H9 (cell line): ENCODE results near the gene HLX. TPM values are rescaled to one million over a fixed set of nuclear protein-coding genes. Genes with fewer than 3 reads are reported as not detected.

Experiments
- DNase-seq: peaks from one replicate; pipeline ENCODE4 v3.0.0-alpha.2; 2017
- H2AFZ ChIP-seq: one replicate; pipeline ENCODE4 v1.6.1; 2013; ENCODE audit warnings: mild to moderate bottlenecking, low read length, control low read depth, moderate library complexity
- H2AK5ac ChIP-seq: 2 replicates; pipeline ENCODE4 v1.6.1; 2013; ENCODE audit warnings: low read length, control low read depth, mixed read lengths; ENCODE audit not compliant: insufficient read length
- H2BK120ac ChIP-seq: one replicate; pipeline ENCODE4 v1.6.1; 2013; ENCODE audit warnings: low read depth, mild to moderate bottlenecking, low read length, control low read depth, inconsistent platforms; ENCODE audit not compliant: poor library complexity, severe bottlenecking
- H2BK12ac ChIP-seq: 2 replicates; pipeline ENCODE4 v1.6.1; 2013; ENCODE audit warnings: low read length, control low read depth, mixed read lengths, low read depth; ENCODE audit not compliant: insufficient read length
- H2BK15ac ChIP-seq: 2 replicates; pipeline ENCODE4 v1.6.1; 2013; ENCODE audit warnings: low read depth, low read length, control low read depth
- H2BK20ac ChIP-seq: one replicate; pipeline ENCODE4 v1.6.1; 2013; ENCODE audit warnings: low read depth, mild to moderate bottlenecking, low read length, control low read depth, inconsistent platforms; ENCODE audit not compliant: poor library complexity, severe bottlenecking
- H2BK5ac ChIP-seq: 2 replicates; pipeline ENCODE4 v1.6.1; 2013; ENCODE audit warnings: low read length, control low read depth, mixed read lengths; ENCODE audit not compliant: insufficient read length
- H3K14ac ChIP-seq: 2 replicates; pipeline ENCODE4 v1.6.1; 2013; ENCODE audit warnings: low read length, control low read depth; ENCODE audit not compliant: insufficient read depth
- H3K18ac ChIP-seq: 2 replicates; pipeline ENCODE4 v1.6.1; 2013; ENCODE audit warnings: low read depth, mild to moderate bottlenecking, mixed read lengths, low read length, control low read depth; ENCODE audit not compliant: insufficient read length
- H3K23ac ChIP-seq: 2 replicates; pipeline ENCODE4 v1.6.1; 2013; ENCODE audit warnings: low read length, control low read depth, mixed read lengths, low read depth; ENCODE audit not compliant: insufficient read length
- H3K23me2 ChIP-seq: 2 replicates; pipeline ENCODE4 v1.6.1; 2013; ENCODE audit warnings: low read depth, mild to moderate bottlenecking, mixed read lengths, low read length, control low read depth; ENCODE audit not compliant: insufficient read length, poor library complexity, severe bottlenecking
- H3K27ac ChIP-seq: 2 replicates; pipeline ENCODE4 v1.5.1; 2013; ENCODE audit warnings: low read length, control low read depth, mixed read lengths, low read depth; ENCODE audit not compliant: insufficient read length
- H3K27me3 ChIP-seq: 2 replicates; pipeline ENCODE4 v1.6.1; 2013; ENCODE audit warnings: low read length, control low read depth, inconsistent platforms; ENCODE audit not compliant: insufficient read depth
- H3K4ac ChIP-seq: 2 replicates; pipeline ENCODE4 v1.6.1; 2013; ENCODE audit warnings: low read depth, mild to moderate bottlenecking, control low read depth, inconsistent platforms, low read length, moderate library complexity
- H3K4me1 ChIP-seq: 2 replicates; pipeline ENCODE4 v1.6.1; 2013; ENCODE audit warnings: low read length, control low read depth, inconsistent platforms; ENCODE audit not compliant: insufficient read depth
- H3K4me2 ChIP-seq: 2 replicates; pipeline ENCODE4 v1.6.1; 2013; ENCODE audit warnings: low read length, control low read depth, mixed read lengths; ENCODE audit not compliant: insufficient read length, insufficient read depth
- H3K56ac ChIP-seq: 2 replicates; pipeline ENCODE4 v1.6.1; 2013; ENCODE audit warnings: low read depth, mild to moderate bottlenecking, mixed read lengths, low read length, control low read depth; ENCODE audit not compliant: insufficient read length
- H3K79me1 ChIP-seq: 2 replicates; pipeline ENCODE4 v1.6.1; 2013; ENCODE audit warnings: low read depth, mild to moderate bottlenecking, moderate library complexity, low read length, control low read depth, inconsistent platforms; ENCODE audit not compliant: insufficient read depth, poor library complexity, severe bottlenecking
- H3K79me2 ChIP-seq: 2 replicates; pipeline ENCODE4 v1.6.1; 2013; ENCODE audit warnings: low read length, control low read depth, inconsistent platforms; ENCODE audit not compliant: insufficient read depth
- H3K9ac ChIP-seq: 2 replicates; pipeline ENCODE4 v1.6.1; 2013; ENCODE audit warnings: low read length, control low read depth, mixed read lengths; ENCODE audit not compliant: insufficient read length; ENCODE audit errors: extremely low read depth
- H3K9me3 ChIP-seq: one replicate; pipeline ENCODE4 v1.6.1; 2013; ENCODE audit warnings: low read depth, low read length, inconsistent platforms; ENCODE audit not compliant: control insufficient read depth
- H3T11ph ChIP-seq: one replicate; pipeline ENCODE4 v1.6.1; 2013; ENCODE audit warnings: mild to moderate bottlenecking, low read length, control low read depth, inconsistent platforms
- H4K20me1 ChIP-seq: one replicate; pipeline ENCODE4 v1.6.1; 2013; ENCODE audit not compliant: control insufficient read depth, insufficient read length, insufficient read depth
- H4K5ac ChIP-seq: 2 replicates; pipeline ENCODE4 v1.6.1; 2013; ENCODE audit warnings: low read depth, mild to moderate bottlenecking, mixed read lengths, low read length, control low read depth; ENCODE audit not compliant: insufficient read length
- H4K8ac ChIP-seq: replicated peaks from 2 replicates; pipeline ENCODE4 v1.6.1; 2013; ENCODE audit warnings: low read length, control low read depth, mixed read lengths, low read depth; ENCODE audit not compliant: insufficient read length
- H4K91ac ChIP-seq: 2 replicates; pipeline ENCODE4 v1.6.1; 2013; ENCODE audit warnings: low read depth, mild to moderate bottlenecking, moderate library complexity, mixed read lengths, low read length, control low read depth; ENCODE audit not compliant: insufficient read length
- H3K27ac Mint-ChIP-seq, 3 experiments: 2 replicates in 2 of 3; 3 replicates in 1 of 3; pipeline ENCODE4 v1.8.0; 2020 to 2021; ENCODE audit warnings: mixed read lengths in 3 of 3, mild to moderate bottlenecking in 1 of 3, moderate library complexity in 1 of 3
- H3K27me3 Mint-ChIP-seq: 2 replicates; pipeline ENCODE4 v1.8.0; 2021; ENCODE audit warnings: low read depth, mild to moderate bottlenecking, moderate library complexity, mixed read lengths
- H3K36me3 Mint-ChIP-seq, 3 experiments: 2 replicates in 2 of 3; 3 replicates in 1 of 3; pipeline ENCODE4 v1.8.0; 2020 to 2021; ENCODE audit warnings: low read depth in 3 of 3, mixed read lengths in 3 of 3; ENCODE audit not compliant: insufficient read depth in 1 of 3
- H3K4me1 Mint-ChIP-seq, 2 experiments: 2 replicates each; pipeline ENCODE4 v1.8.0; 2020; ENCODE audit warnings: mixed read lengths in 2 of 2
- H3K4me3 Mint-ChIP-seq, 2 experiments: 2 replicates in 1 of 2; 3 replicates in 1 of 2; pipeline ENCODE4 v1.8.0; 2020 to 2021; ENCODE audit warnings: mild to moderate bottlenecking in 2 of 2, mixed read lengths in 2 of 2, moderate library complexity in 1 of 2
- H3K9me3 Mint-ChIP-seq, 2 experiments: 2 replicates in 1 of 2; 3 replicates in 1 of 2; pipeline ENCODE4 v1.8.0; 2020; ENCODE audit warnings: mild to moderate bottlenecking in 2 of 2, mixed read lengths in 2 of 2, moderate library complexity in 1 of 2
- WGBS: extraction: QIAGEN DNeasy Blood & Tissue Kit; methylation state at CpG from one replicate; pipeline ENCODE4 v1.1.7; 2013; ENCODE audit warnings: missing lambda C conversion rate, low lambda C conversion rate, mixed read lengths; ENCODE audit not compliant: insufficient read length; ENCODE audit errors: extremely low coverage; 5-methylcytosine and 5-hydroxymethylcytosine counted together
- total RNA-seq: library from RNA; stranded (reverse); gene quantifications from 2 replicates; pipeline ENCODE4 v1.2.1, GENCODE V29; 2021
- TF ChIP-seq, protein P1 (sequence below): fragments of 200-600 bp; sonication (generic); conservative IDR thresholded peaks from 3 replicates; pipeline ENCODE4 v1.8.0; 2021; ENCODE audit warnings: antibody characterized with exemption, mild to moderate bottlenecking

HLX gene
- total RNA-seq, 1 experiment from 2014 or later, result 0.37 TPM

GRCh38 chr1:220894025-220894923 is 15.0 kb downstream of the HLX start:
- peaks cover 26 to 54% of the 10 kb centered on the region in 2 experiments for H3K4me1 Mint-ChIP-seq
- H3K27ac Mint-ChIP-seq, result no peak overlapping the region; a peak in 1 of 7 replicates
- peaks cover 9% of the 10 kb centered on the region for H3K23me2 ChIP-seq
- no peak overlapping the region for H3K4ac ChIP-seq
- H2AFZ ChIP-seq, result no peak overlapping the region
- no peak overlapping the region for H2BK120ac ChIP-seq
- no peak overlapping the region for H3K9ac ChIP-seq
- H3T11ph ChIP-seq, result no peak overlapping the region
- no peak overlapping the region for H4K5ac ChIP-seq
- H3K4me1 ChIP-seq, result peaks cover 2% of the 10 kb centered on the region; the same call in 1 of the 2 replicates
- peaks cover 3 to 14% of the 10 kb centered on the region in 2 experiments; a peak in 3 of 5 replicates for H3K9me3 Mint-ChIP-seq
- no peak overlapping the region for H3K18ac ChIP-seq
- H2BK5ac ChIP-seq, result no peak overlapping the region
- H2BK15ac ChIP-seq, result no peak overlapping the region
- TF ChIP-seq, protein P1, sequence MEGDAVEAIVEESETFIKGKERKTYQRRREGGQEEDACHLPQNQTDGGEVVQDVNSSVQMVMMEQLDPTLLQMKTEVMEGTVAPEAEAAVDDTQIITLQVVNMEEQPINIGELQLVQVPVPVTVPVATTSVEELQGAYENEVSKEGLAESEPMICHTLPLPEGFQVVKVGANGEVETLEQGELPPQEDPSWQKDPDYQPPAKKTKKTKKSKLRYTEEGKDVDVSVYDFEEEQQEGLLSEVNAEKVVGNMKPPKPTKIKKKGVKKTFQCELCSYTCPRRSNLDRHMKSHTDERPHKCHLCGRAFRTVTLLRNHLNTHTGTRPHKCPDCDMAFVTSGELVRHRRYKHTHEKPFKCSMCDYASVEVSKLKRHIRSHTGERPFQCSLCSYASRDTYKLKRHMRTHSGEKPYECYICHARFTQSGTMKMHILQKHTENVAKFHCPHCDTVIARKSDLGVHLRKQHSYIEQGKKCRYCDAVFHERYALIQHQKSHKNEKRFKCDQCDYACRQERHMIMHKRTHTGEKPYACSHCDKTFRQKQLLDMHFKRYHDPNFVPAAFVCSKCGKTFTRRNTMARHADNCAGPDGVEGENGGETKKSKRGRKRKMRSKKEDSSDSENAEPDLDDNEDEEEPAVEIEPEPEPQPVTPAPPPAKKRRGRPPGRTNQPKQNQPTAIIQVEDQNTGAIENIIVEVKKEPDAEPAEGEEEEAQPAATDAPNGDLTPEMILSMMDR, result 0 out of 3 replicates have a peak, but pooled peaks have one; percentile 18
- H3K27ac ChIP-seq, result no peak overlapping the region
- H3K79me1 ChIP-seq, result no peaks in the 10 kb centered on the region
- H4K8ac ChIP-seq, result no peak overlapping the region
- peak overlapping the region; percentile 49 for H3K4me2 ChIP-seq
- no peak overlapping the region for H2BK20ac ChIP-seq
- no peaks in the 10 kb centered on the region for H3K79me2 ChIP-seq
- no peaks in the 10 kb centered on the region; a peak in 2 of 7 replicates for H3K36me3 Mint-ChIP-seq
- H3K14ac ChIP-seq, result no peak overlapping the region
- peak overlapping the region; percentile 49 to 78 for H3K4me3 Mint-ChIP-seq
- WGBS, result no CpG with 5 or more reads among the region's 71 CpGs
- no peaks in the 10 kb centered on the region for H3K9me3 ChIP-seq
- no peak overlapping the region for H2AK5ac ChIP-seq
- no peak overlapping the region for H3K56ac ChIP-seq
- H3K27me3 ChIP-seq, result peaks cover 79% of the 10 kb centered on the region
- DNase-seq, result peak; percentile 58
- H2BK12ac ChIP-seq, result no peak overlapping the region
- H4K20me1 ChIP-seq, result no peaks in the 10 kb centered on the region
- H3K27me3 Mint-ChIP-seq, result peaks cover 100% of the 10 kb centered on the region
- no peak overlapping the region for H3K23ac ChIP-seq
- no peak overlapping the region for H4K91ac ChIP-seq
